SK-N-SH (cell line): ENCODE results near the gene SCNN1A. TPM values are rescaled to one million over a fixed set of nuclear protein-coding genes. Genes with fewer than 3 reads are reported as not detected.

ENCODE experiments used
- CTCF ChIA-PET: fragments of 300-600, 350-600 bp; formaldehyde crosslinking; extraction: SDS; loops from one replicate; lab custom pipeline; 2021; lab: Yijun Ruan, JAX
- POLR2A ChIA-PET: fragments of 350-600 bp; sonication (Branson Sonifier 250); formaldehyde crosslinking; extraction: SDS; loops from one replicate; lab custom pipeline; 2020; ENCODE audit warnings: antibody characterized with exemption, inconsistent platforms; lab: Yijun Ruan, JAX
- DNase-seq: peaks from one replicate; pipeline ENCODE4 v3.0.0; 2012
- H2AFZ ChIP-seq: fragments of 200-600 bp; sonication (generic); 2 replicates; pipeline ENCODE4 v1.8.1; 2016; ENCODE audit warnings: antibody characterized with exemption, mild to moderate bottlenecking, low read depth
- H3F3A ChIP-seq: fragments of 200-600 bp; sonication (generic); replicated peaks from 2 replicates; pipeline ENCODE3; 2016; ENCODE audit warnings: antibody characterized with exemption, mild to moderate bottlenecking; ENCODE audit not compliant: insufficient read depth
- H3K27ac ChIP-seq, 2 experiments: fragments of 200-500 bp in 1 of 2; fragments of 200-600 bp in 1 of 2; sonication (Bioruptor generic) in 1 of 2; sonication (generic), shearing (Covaris generic) in 1 of 2; 2 replicates each; pipeline versions ENCODE4 v1.5.1 to v1.6.1; 2014 to 2016; ENCODE audit warnings: low read depth in 2 of 2, inconsistent platforms in 1 of 2, low read length in 1 of 2, mild to moderate bottlenecking in 1 of 2, mixed read lengths in 1 of 2
- H3K27me3 ChIP-seq: fragments of 200-600 bp; sonication (generic), shearing (Covaris generic); 2 replicates; pipeline ENCODE4 v1.6.1; 2016; ENCODE audit warnings: mixed run types; ENCODE audit not compliant: insufficient read depth
- H3K36me3 ChIP-seq, 2 experiments: fragments of 200-500 bp in 1 of 2; fragments of 200-600 bp in 1 of 2; sonication (Bioruptor generic) in 1 of 2; sonication (generic) in 1 of 2; replicated peaks in 1 of 2; 2 replicates each; pipeline versions ENCODE3 to v1.5.1; 2014 to 2016; ENCODE audit warnings: low read length in 1 of 2, mild to moderate bottlenecking in 1 of 2; ENCODE audit not compliant: insufficient read depth in 2 of 2, control insufficient read depth in 1 of 2
- H3K4me1 ChIP-seq, 2 experiments: fragments of 200-500 bp in 1 of 2; fragments of 200-600 bp in 1 of 2; sonication (Bioruptor generic) in 1 of 2; sonication (generic), shearing (Covaris generic) in 1 of 2; 2 replicates each; pipeline versions ENCODE4 v1.5.1 to v1.6.1; 2014 to 2016; ENCODE audit warnings: low read depth in 1 of 2, low read length in 1 of 2, mixed run types in 1 of 2; ENCODE audit not compliant: insufficient read depth in 2 of 2, control insufficient read depth in 1 of 2
- H3K4me2 ChIP-seq: fragments of 200-600 bp; sonication (generic), shearing (Covaris generic); 2 replicates; pipeline ENCODE4 v1.6.1; 2017; ENCODE audit warnings: mixed run types
- H3K4me3 ChIP-seq, 2 experiments: fragments of 200-500 bp in 1 of 2; fragments of 200-600 bp in 1 of 2; sonication (Bioruptor generic) in 1 of 2; sonication (generic), shearing (Covaris generic) in 1 of 2; 2 replicates each; pipeline versions ENCODE4 v1.5.1 to v1.8.1; 2014 to 2016; ENCODE audit warnings: low read depth in 2 of 2, inconsistent platforms in 1 of 2, low read length in 1 of 2, mild to moderate bottlenecking in 1 of 2, mixed read lengths in 1 of 2, moderate library complexity in 1 of 2
- H3K79me2 ChIP-seq: fragments of 200-600 bp; sonication (generic); 2 replicates; pipeline ENCODE4 v1.8.1; 2017; ENCODE audit warnings: mild to moderate bottlenecking; ENCODE audit not compliant: insufficient read depth
- H3K9ac ChIP-seq: fragments of 200-600 bp; sonication (generic); 2 replicates; pipeline ENCODE4 v1.6.1; 2017; ENCODE audit warnings: mixed run types
- H3K9me2 ChIP-seq: fragments of 200-600 bp; sonication (generic); 2 replicates; pipeline ENCODE4 v1.6.1; 2017; ENCODE audit warnings: mixed run types
- H3K9me3 ChIP-seq: fragments of 200-600 bp; sonication (generic); 2 replicates; pipeline ENCODE4 v1.6.1; 2017; ENCODE audit warnings: mixed run types, mild to moderate bottlenecking, moderate library complexity
- H4K20me1 ChIP-seq: fragments of 200-600 bp; sonication (generic); 2 replicates; pipeline ENCODE4 v1.6.1; 2017; ENCODE audit warnings: mild to moderate bottlenecking, mixed run types; ENCODE audit not compliant: insufficient read depth
- ELF1 ChIP-seq: IDR thresholded peaks from 2 replicates; pipeline ENCODE4 v1.4.0; 2012
- EP300 ChIP-seq, 2 experiments: IDR thresholded peaks; 2 replicates each; pipeline versions ENCODE4 v1.4.0 to v1.6.1; 2012; ENCODE audit warnings: borderline replicate concordance in 1 of 2, low read depth in 1 of 2, low read length in 1 of 2
- FOSL2 ChIP-seq: IDR thresholded peaks from 2 replicates; pipeline ENCODE4 v1.4.0; 2012; ENCODE audit warnings: low read depth, mild to moderate bottlenecking, moderate library complexity, borderline replicate concordance
- FOXJ3 ChIP-seq: sonication (generic); formaldehyde crosslinking; IDR thresholded peaks from 2 replicates; pipeline ENCODE4 v1.5.1; 2020; ENCODE audit warnings: mild to moderate bottlenecking, missing genetic modification reagents
- GABPA ChIP-seq: IDR thresholded peaks from 2 replicates; pipeline ENCODE4 v1.4.0; 2012; ENCODE audit warnings: low read depth, mild to moderate bottlenecking
- GATA2 ChIP-seq: sonication (generic); formaldehyde crosslinking; IDR thresholded peaks from 2 replicates; pipeline ENCODE4 v1.5.0; 2020; ENCODE audit warnings: mild to moderate bottlenecking, missing genetic modification reagents
- JUND ChIP-seq: IDR thresholded peaks from 2 replicates; pipeline ENCODE4 v1.4.0; 2012
- MAX ChIP-seq: IDR thresholded peaks from 2 replicates; pipeline ENCODE4 v1.4.0; 2012; ENCODE audit warnings: low read depth
- MXI1 ChIP-seq: IDR thresholded peaks from 2 replicates; pipeline ENCODE4 v1.6.1; 2012; ENCODE audit warnings: mild to moderate bottlenecking, low read depth, low read length, improper control_type of control experiment
- NFIC ChIP-seq: IDR thresholded peaks from 2 replicates; pipeline ENCODE4 v1.4.0; 2012; ENCODE audit warnings: borderline replicate concordance
- POLR2AphosphoS5 ChIP-seq: IDR thresholded peaks from 2 replicates; pipeline ENCODE4 v1.6.1; 2012; ENCODE audit warnings: low read depth, low read length
- RCOR1 ChIP-seq: fragments of 150-350 bp; IDR thresholded peaks from 2 replicates; pipeline ENCODE4 v1.6.1; 2017; ENCODE audit warnings: antibody characterized with exemption, low read length
- REST ChIP-seq: IDR thresholded peaks from 2 replicates; pipeline ENCODE4 v1.6.1; 2012; ENCODE audit warnings: mild to moderate bottlenecking, low read depth, low read length, moderate library complexity
- RFX5 ChIP-seq: IDR thresholded peaks from 2 replicates; pipeline ENCODE4 v1.6.1; 2012; ENCODE audit warnings: mild to moderate bottlenecking, improper control_type of control experiment, low read length
- RXRA ChIP-seq: IDR thresholded peaks from 2 replicates; pipeline ENCODE4 v1.4.0; 2012; ENCODE audit warnings: low read depth, mild to moderate bottlenecking, borderline replicate concordance
- SIN3A ChIP-seq: IDR thresholded peaks from 2 replicates; pipeline ENCODE4 v1.6.1; 2012; ENCODE audit warnings: low read depth, mild to moderate bottlenecking, low read length, moderate library complexity, borderline replicate concordance
- SMC3 ChIP-seq: IDR thresholded peaks from 2 replicates; pipeline ENCODE4 v1.6.1; 2012; ENCODE audit warnings: low read depth, low read length, improper control_type of control experiment
- TAF1 ChIP-seq: IDR thresholded peaks from 2 replicates; pipeline ENCODE4 v1.6.1; 2012; ENCODE audit warnings: low read depth, mild to moderate bottlenecking, low read length, moderate library complexity, borderline replicate concordance
- TCF12 ChIP-seq: IDR thresholded peaks from 2 replicates; pipeline ENCODE4 v1.4.0; 2012
- TEAD4 ChIP-seq: IDR thresholded peaks from 2 replicates; pipeline ENCODE4 v1.4.0; 2012; ENCODE audit warnings: mild to moderate bottlenecking, borderline replicate concordance; ENCODE audit not compliant: insufficient read depth
- USF1 ChIP-seq: IDR thresholded peaks from 2 replicates; pipeline ENCODE4 v1.4.0; 2012; ENCODE audit warnings: low read depth, borderline replicate concordance
- USF2 ChIP-seq: fragments of 150-350 bp; IDR thresholded peaks from 2 replicates; pipeline ENCODE4 v1.6.1; 2017; ENCODE audit warnings: antibody characterized with exemption, low read length, low read depth, borderline replicate concordance
- WGBS: methylation state at CpG from one replicate; pipeline ENCODE4 v1.1.6; 2017; ENCODE audit warnings: low lambda C conversion rate; 5-methylcytosine and 5-hydroxymethylcytosine counted together
- polyA plus RNA-seq, 3 experiments: library from polyadenylated mRNA; depleted of rRNA; stranded (reverse); fragments of >200 nt; gene quantifications; 2 replicates each; pipeline ENCODE4 v1.2.3, GENCODE V29; 2012
- TF ChIP-seq, protein P1 (sequence below): IDR thresholded peaks from 2 replicates; pipeline ENCODE4; 2012

Gene SCNN1A
- polyA plus RNA-seq, 1 of the 3 experiments (the other 2 are of a cell fraction): 1.6 TPM

- Histone ChIP-seq H3K27me3 (no peaks in the 10 kb centered on the region), H3K4me2 (peak overlapping the region; percentile 88), H3K4me1 (peaks cover 52 to 71% of the 10 kb centered on the region in 2 experiments), H3K36me3 (peaks cover 20 to 23% of the 10 kb centered on the region in 2 experiments), H3K9me2 (no peaks in the 10 kb centered on the region), H2AFZ (no peak overlapping the region), H3K4me3 (peak overlapping the region; percentile 31 to 57), H3K27ac (peak overlapping the region; percentile 96 to 100), H3K79me2 (peaks cover 78% of the 10 kb centered on the region), H3K9ac (peak overlapping the region; percentile 83), H3K9me3 (no peaks in the 10 kb centered on the region), H3F3A (peaks cover 59% of the 10 kb centered on the region), H4K20me1 (peaks cover 12% of the 10 kb centered on the region; the same call in 1 of the 2 replicates)
- peak; percentile 74 for DNase-seq
- CTCF ChIA-PET: interaction anchor here (0.6 to 2.5 kb wide), 6 partner anchors 49 to 348 kb away, joined by 3 to 10 read pairs (median 4); no protein-coding TSS in a partner anchor
- POLR2A ChIA-PET: interaction anchor here (1.0 to 1.4 kb wide), 2 partner anchors 134 to 198 kb away, joined by 4 to 7 read pairs; partner anchors contain the start of genes GAPDH and VAMP1
- WGBS: 2% methylated on average over 12 of the region's 12 CpGs
- TF ChIP-seq, protein P1, sequence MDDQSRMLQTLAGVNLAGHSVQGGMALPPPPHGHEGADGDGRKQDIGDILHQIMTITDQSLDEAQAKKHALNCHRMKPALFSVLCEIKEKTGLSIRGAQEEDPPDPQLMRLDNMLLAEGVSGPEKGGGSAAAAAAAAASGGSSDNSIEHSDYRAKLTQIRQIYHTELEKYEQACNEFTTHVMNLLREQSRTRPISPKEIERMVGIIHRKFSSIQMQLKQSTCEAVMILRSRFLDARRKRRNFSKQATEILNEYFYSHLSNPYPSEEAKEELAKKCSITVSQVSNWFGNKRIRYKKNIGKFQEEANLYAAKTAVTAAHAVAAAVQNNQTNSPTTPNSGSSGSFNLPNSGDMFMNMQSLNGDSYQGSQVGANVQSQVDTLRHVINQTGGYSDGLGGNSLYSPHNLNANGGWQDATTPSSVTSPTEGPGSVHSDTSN: peak; percentile 47
- TF ChIP-seq TEAD4 (no peak), GABPA (0 out of 2 replicates have a peak, but pooled peaks have one; percentile 28), REST (peak; percentile 68; the same call in 1 of the 2 replicates), RFX5 (no peak), SMC3 (no peak), EP300 (IDR thresholded peaks at IDR 0.05; ENCODE audit: borderline replicate concordance in 1 of 2, low read depth in 1 of 2, low read length in 1 of 2) (peak; percentile 54 to 76; a peak in 2 of 4 replicates), NFIC (peak; percentile 60), JUND (peak; percentile 89), USF1 (peak; percentile 82), MXI1 (peak; percentile 46), POLR2AphosphoS5 (peak; percentile 65), TAF1 (peak; percentile 40; the same call in 1 of the 2 replicates), FOSL2 (peak; percentile 87), GATA2 (no peak), RXRA (peak; percentile 84; the same call in 1 of the 2 replicates), RCOR1 (no peak), FOXJ3 (CRISPR knock-in tag) (no peak), USF2 (no peak; the same call in 1 of the 2 replicates), ELF1 (no peak), MAX (peak; percentile 98), SIN3A (0 out of 2 replicates have a peak, but pooled peaks have one; percentile 14), TCF12 (peak; percentile 70)
Observed at GRCh38 chr12:6336079-6336888, 39.1 kb downstream of the SCNN1A start.
